SHP77 treated with DMSO at 0.1 percent for 48 hours (cell line): ENCODE data around the gene OCA2.

Source experiments
- DNase-seq: peaks from one replicate; lab custom pipeline; 2025; lab: John Stamatoyannopoulos, UW

The OCA2 gene

DNA sequence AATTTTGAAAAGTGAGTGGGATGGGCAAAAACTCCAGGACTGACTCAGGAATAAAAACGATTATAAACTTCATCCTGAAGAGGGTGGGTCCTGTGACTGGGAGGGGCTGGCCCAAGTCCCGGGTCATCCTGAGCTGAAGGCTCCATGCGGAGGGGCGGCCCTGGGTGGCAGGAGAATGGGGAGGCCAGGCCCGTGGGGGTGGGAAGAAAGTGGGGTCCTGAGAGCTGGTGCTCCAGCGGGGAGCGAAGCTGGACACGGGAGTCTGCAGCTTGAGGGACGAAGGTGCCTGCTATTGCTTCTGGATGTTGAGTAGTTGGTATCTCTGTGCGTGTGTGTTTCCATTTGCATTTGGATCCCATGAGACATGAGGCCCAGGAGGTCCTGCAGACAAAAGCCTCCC lies 4.7 kb upstream of the OCA2 start:
- no peak for DNase-seq

DNA sequence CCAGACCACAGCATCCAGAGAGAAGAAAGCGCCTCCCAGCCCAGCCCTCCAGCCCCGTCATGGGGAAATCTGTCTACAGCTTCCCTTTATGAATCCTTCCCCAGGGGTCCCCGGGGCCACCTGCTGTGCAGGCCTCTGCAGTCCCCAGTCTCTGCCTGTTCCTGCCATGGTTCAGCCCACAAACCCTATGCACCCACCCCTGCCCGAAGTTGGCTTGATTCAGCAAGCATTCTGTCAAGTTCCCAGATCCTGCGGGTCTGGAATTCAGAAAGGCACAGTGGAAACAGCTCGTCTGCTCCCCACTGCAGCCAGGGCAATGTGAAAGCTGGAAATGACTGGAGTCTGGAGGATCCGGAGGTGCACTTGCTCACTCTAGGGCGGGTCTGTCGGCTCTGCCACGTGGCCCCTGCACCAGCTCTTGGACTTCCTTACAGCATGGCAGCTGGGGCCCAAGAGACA lies 2.9 kb upstream of the OCA2 start:
- no peak for DNase-seq

GRCh38 chr15:28101201-28101600 lies 2.1 kb upstream of the OCA2 start:
- no peak for DNase-seq

DNA sequence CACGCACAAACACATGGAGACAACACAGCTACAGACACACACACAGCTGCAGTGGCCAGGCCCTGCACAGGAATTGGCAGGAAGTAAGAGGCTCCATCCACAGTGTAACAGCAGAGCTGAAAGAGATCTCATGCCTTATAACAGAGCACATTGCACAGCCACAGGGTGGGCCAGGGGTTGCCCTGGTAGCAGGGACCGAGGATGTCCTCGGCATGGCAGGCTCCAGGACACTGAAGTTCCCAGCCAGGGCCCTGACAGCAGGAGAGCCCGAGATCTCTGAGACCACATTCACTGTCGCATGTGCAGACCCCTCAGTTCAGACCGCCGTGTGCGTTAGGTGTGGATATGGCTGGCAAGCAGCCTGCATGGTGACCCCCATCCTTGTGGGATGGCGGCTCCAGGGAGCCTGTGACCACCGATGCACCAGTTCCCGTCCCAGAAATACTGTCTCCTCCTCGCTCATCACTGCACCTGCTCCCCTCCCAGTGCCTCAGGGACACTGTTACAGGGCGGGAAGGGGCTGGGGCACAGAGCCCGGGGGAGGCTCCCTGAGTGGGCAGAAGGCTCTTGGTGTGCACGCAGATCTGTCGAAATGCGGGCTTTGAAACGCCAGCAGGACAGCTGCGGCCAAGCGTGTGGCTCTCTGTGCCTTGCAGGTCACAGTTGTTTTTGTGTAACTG lies 1.5 kb upstream of the OCA2 start:
- DNase-seq: no peak

DNA sequence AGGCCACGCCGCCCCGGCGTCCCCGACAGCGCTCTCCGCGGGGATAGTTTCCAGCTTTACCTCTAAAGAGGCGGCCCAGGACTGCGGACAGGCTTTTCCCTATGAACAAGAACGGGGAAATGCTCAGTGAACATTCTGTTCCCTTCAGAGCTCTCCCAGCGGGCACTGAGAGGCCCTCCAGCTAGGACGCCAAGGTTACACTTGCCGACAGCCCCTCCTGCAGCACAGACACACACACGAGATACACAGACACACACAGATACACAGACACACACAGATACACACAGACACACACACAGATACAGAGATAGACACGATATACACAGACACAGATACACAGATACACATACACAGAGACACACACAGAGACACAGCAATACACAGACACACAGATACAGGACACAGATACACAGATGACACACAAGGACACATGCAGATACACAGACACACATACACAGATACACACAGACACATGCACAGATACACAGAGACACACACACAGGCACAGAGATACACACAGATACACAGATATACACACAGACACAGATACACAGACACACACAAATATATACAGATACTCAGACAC lies 533 bp upstream of the OCA2 start:
- DNase-seq: no peak

GRCh38 chr15:28098360-28098765 lies 752 bp downstream of the OCA2 start:
- DNase-seq: no peak

DNA sequence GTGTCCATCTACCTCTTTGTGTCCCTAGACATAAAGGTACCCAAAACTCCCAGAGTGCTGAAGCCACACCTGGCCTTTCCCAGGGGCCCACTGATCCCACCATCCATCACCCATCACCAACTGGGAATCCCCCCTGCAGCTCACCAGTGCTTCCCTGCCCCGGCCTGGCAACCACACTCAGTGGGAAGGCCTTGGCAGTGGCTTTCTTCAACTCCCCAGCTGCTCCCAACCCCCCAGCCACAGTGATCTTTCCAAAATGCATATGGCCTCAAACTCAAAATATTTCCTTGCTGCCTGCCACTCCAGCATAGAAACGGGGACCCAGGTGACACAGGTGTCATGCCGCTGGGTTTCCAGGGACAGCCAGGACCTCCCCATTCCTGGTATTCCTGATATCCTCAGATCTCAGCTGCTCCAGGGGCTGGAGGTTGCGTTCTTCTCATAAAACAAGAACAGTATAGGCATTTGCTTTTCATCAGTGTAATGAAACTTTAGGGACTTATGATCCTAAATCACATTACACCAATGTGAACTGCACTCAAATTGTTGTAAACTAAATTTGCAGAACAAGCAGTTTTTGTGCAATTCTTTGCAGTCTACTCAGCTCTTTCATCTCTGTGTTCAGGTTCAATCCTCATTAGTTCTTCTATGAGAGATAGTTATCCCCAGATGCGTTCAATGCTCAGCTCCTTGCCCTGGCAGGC lies 1.3 kb downstream of the OCA2 start:
- DNase-seq: no peak

DNA sequence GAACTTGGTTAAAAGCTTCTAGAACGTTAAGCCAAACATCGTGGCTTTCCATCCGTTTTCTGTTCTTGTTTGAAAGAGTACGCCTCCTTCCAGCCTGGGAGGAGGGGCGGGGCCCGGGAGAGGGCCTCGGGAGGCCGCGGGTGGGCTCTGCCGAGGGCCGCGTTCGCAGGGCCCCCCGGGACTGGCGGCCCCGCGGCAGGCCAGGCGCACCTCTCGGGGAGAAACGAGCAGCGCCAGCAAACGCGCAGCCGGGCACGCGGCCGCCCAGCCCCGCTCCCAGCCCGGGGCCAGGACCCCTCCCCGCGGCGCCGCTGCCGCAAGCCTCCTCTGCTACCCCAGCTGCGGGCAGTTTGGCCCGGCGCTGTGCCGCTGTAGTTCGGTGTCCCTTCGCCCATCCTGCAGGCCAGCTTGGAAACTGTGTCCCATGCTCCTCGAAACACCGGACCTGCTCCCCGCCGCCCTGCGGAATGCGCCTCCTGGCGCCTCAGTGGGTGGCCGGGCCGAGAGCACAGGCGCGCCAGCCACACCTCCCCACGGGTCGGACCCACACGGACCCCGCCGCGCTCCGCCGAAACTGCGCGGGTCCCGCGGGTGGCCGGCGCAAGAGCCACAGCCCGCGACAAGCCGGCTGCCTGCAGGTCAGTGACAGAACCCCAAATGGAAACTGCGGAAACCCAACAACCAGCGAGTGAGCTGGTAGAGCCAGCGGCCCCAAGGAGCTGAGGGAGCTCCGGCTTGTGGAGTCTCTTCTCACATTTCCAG lies 2.3 kb downstream of the OCA2 start:
- DNase-seq: no peak

DNA sequence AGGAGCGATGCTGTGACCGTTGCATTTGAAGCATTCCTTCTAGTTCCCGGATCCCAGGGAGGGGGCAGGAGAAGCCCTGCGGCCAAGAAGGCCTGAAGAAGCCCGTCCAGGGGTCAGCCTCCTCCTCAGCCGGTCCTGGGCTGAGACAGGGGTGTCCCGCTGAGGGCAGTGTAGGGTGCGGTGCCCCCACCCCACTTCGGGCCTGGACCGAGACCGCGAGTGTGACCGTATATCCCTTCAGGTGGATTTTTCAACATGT lies 2.8 kb downstream of the OCA2 start:
- no peak for DNase-seq

DNA sequence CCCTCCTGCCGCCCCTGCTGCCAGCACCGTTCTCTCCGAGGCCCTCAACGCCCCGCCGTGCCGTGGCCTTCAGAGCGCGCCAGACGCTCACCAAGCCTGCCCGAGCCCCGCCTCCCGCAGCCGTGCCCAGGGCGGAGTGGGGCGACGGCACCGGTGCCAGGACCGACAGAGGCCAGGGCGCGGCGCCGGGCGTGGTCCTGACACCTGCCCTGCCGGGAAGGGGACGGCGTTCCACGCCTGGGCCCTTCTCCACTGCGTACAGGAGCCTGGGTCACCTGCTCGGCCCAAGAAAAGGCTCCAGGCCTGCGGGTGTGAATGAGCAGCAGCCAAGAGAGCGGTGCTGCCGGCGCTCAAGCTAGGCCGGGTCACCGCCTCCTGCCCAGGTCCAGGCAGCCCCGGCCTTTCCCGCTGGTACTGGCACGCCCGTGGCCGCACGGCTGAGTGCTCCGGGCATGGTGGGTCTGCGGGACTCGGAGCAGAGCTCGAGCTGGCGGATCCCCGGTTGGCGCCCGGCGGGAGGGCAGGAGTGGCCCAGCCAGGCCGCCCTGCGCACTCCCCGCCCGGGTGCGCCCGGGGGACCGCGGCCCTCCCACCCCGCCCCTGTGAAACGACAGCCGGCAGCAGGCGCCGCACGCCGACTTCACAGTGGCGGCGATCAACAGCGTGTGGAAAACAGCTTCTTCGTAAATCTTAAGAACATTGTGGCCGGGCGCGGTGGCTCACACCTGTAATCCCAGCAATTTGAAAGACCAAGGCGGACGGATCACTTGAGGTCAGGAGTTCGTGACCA lies 4.2 kb downstream of the OCA2 start:
- DNase-seq: no peak

GRCh38 chr15:28093752-28094535 lies 5.2 kb downstream of the OCA2 start:
- DNase-seq: no peak

DNA sequence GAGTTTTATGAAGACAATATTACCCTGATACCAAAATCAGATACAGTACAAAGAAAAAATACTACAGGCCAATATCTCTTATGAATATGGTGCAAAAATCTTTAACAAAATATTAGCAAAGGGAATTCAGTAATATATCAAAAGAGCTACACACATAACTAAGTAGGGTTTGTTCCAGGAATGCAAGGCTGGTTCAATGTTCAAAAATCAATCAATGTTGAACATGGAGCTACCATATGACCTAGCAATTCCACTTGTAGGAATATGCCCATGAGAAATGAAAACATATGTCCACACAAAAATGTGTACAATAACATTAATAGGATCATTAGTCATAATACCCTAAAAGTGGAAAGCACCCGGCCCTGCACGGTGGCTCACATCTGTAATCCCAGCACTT lies 7.8 kb downstream of the OCA2 start:
- no peak for DNase-seq

DNA sequence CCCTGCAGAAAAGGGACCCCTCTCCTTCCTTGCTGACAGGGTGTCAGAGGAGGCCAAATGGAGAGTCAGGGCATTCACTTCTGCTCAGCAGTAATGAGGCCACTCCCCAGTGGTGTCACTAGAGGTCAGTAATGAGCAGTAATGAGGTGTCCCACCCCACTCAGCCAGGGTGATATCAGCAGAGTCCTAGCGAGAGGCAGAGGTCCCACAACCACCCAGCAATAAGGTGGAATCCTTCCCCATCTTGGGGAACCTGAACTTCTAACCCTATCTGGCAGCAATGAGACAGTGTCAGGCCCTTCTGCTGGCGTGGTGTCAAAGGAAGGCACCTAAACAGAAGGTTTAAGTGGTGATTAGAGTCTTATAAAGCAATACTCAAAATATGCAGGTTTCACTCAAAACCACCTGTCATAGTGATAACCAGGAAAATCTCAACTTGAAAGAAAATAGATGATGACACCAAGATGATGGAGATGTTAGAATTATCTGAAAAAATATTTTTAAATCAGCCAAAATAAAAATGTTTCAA lies 12.9 kb downstream of the OCA2 start:
- DNase-seq: no peak

GRCh38 chr15:28085489-28086174 lies 13.5 kb downstream of the OCA2 start:
- no peak for DNase-seq

- no peak for DNase-seq
Measured at GRCh38 chr15:28084547-28084946, 14.6 kb downstream of the OCA2 start.

DNA sequence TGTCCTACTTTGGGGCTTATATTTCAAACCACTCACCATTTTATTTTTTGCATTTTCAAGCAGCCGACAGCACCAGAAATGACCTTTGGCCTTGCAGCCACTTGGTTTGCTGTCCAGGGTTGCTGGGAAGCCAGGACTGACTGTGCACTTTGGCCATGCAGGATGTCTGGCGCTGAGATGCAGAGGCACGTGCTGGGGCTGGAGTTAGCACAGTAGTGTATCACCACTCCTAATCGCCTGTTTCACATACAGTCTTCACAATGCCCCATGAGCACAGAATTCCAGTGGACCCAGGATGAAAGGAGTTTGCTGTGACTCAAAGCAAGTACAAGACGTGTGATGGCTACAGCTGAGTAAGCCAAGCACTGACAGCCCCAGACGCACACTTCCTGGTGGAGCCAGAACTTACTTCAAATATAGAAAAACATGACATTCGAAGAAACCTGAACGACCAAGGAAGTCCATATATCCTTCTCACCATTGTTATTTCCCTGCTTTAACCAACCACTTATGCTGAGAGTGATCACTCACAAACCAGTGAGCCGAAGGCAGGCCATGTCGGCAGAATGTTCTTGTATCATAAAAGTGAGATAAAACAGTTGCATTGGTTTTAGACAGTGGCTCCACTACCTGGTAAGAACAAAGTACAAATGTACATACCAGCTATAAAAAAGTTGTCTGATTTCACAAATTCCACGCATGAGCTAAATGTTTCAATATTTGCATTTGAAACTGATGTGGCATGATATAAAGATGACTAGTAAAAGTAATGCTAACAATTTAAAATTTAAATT lies 16.0 kb downstream of the OCA2 start:
- no peak for DNase-seq

DNA sequence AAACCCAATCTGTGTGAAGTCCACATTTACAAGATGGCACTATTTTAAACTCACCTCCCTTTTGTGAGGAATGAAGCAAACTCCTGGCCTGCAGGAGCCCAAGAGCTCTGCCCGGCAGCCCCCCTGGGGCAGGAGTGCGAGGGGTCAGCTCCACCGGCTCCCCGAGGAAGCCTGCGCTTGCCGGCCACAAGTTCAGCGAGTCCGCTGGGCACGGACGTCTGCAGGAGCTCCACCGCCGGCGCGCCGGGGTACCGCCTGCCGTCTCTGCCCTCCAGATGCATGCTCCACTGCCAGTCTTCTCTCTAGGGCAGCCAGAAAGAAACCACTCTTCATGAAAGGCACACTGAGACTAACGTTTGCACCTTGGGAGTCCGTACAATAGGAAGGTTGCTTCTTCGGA lies 17.5 kb downstream of the OCA2 start:
- no peak for DNase-seq

DNA sequence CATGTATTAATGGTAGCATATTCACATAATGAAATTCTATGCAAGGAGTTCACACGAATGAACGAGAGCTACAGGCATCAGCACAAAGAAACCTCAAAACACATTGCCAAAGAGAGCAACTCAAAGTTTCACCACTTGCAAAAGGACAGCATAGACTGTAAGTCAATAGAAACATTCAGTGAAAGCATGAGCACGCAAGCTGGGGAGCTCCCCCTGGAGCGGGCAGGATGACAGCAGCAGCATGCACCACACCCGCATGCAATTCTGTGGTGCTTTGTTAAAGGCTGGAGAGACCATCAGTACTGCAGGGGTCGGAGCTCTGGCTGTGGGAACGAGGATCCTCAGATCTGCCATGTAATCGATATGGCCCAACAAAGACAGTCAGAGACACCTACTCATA lies 18.7 kb downstream of the OCA2 start:
- no peak for DNase-seq

DNA sequence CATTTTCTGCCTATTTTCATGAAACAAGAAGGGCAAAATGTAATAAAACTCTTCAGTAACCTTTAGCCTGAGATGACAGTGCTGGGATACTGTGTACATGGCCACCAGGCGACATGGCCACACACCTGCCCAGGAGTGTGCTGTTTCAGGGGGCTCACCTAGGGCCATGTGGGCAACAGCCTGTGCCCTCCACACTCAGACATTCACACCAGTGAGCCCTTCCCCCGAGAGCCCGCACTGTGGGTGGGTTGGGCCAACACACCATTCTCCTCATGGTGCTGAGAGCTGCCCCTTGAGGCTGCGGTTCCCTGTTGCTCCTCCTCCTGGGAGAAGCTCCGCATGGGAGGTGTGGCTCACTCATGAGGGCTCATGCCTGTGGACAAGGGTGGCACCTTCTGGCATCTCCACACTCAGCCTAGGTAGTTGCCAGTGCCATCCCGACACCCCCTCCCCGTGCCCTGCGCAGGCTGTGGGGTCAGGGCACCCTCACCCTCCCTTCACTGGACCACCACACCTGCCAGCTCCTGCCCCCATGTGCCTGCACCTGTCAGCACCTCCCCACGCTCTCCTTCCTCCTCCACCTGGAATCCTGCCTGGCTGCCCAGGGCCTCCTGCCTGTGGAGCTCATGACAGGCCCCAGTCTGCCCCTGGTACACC lies 19.7 kb downstream of the OCA2 start:
- no peak for DNase-seq
